ENCODE results near the gene BHLHE23.

BHLHE23 gene

DNA sequence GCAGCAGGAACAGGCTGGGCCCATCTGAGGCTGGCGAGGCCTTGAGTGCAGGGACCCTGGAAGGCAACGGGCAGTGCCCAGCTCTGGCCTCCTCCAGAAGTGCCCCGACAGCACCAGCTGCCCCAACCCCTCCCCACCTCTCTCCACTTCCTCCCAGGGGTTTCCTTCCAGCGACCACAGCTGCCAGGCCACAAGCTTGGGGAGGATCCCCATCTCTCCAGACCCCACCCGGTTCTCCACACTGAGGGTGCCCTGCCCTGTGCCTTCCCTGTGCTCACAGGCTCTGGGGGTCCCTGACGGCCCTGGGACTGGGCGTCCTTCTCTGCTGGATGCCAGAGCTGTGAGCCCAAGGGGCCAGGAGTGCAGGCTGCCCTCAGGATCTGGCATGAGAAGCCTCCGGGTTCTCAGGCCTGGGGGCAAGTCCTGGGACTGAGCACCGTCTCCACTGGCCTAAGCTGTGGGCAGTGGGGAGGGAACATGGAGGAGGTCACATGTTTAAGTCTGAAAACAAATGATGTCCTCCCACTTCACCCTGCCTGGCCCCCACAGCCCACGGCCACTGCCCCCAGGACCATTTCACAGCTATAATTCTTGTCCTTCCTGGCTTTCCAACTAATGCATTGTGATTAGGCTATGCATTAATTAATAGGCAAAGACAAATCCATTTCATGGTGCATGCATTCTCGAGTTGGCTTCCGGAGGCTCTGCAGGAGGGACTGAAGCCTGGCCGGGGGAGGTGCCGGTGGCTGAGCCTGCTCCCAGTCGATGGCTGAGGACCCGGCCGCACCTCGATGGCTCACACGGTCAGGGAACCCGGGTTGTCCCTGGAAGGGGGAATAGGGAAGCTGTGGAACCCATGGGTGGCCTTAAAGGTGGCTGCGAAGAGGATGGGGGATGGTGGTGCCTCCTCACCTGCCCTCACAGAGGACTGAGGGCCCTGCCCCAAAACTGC is 24.4 kb downstream of the BHLHE23 start:
- Histone ChIP-seq H3K4me3 (ENCODE audit: low read length) (no peak overlapping the region), H3K4me1 (ENCODE audit: control insufficient read depth, insufficient read depth, low read length) (no peaks in the 10 kb centered on the region), H3K36me3 (ENCODE audit: control insufficient read depth, insufficient read depth, low read length, severe bottlenecking) (no peaks in the 10 kb centered on the region), H3K9ac (ENCODE audit: low read length) (no peak overlapping the region), H3K9me3 (ENCODE audit: control insufficient read depth, low read length) (no peaks in the 10 kb centered on the region), H3K27me3 (replicated peaks; ENCODE audit: control insufficient read depth, insufficient read depth, low read length) (peaks cover 80% of the 10 kb centered on the region)
- no peak for DNase-seq (ENCODE audit: low read depth)

GRCh38 chr20:62980970-62981369 is 25.8 kb downstream of the BHLHE23 start:
- peaks cover 83% of the 10 kb centered on the region for H3K27me3 ChIP-seq (replicated peaks; ENCODE audit: control insufficient read depth, insufficient read depth, low read length)

DNA sequence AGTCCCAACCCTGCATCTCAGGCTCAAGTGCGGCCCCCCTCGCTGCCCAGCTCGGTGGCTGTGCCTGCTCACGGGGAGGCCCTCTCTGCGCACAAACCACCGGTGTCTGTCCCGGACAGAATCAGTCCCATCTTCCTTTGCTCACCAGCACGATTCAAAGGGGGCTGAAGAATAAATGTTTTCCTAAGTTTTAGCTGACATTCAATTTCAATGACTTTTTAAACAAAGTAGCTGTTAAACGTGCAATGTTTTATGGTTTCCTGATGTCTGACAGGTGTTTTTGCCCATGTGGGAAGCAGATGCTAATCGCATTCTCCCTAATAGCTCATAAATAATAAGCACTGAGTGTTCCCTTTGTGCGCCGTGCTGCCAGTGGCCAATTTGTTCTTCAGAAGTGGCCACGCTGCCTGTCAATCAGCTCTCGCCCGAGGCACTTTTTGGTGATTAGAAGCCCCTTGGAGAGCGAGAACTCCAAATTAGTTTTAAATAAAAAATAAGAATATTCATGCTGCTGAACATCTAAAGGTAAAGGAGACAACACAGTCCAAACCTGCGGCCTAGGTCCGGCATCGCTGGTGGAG is 26.3 kb downstream of the BHLHE23 start:
- DNase-seq (ENCODE audit: low read depth) = no peak
- Histone ChIP-seq H3K9ac (ENCODE audit: low read length) (no peak overlapping the region), H3K4me1 (ENCODE audit: control insufficient read depth, insufficient read depth, low read length) (no peaks in the 10 kb centered on the region), H3K27me3 (replicated peaks; ENCODE audit: control insufficient read depth, insufficient read depth, low read length) (peaks cover 82% of the 10 kb centered on the region), H3K4me3 (ENCODE audit: low read length) (no peak overlapping the region), H3K9me3 (ENCODE audit: control insufficient read depth, low read length) (no peaks in the 10 kb centered on the region), H3K36me3 (ENCODE audit: control insufficient read depth, insufficient read depth, low read length, severe bottlenecking) (no peaks in the 10 kb centered on the region)

More at GRCh38 chr20:62980970-62981369, 25.8 kb downstream of the BHLHE23 start:
- Histone ChIP-seq H3K4me1 (ENCODE audit: control insufficient read depth, insufficient read depth, low read length) (no peaks in the 10 kb centered on the region), H3K9ac (ENCODE audit: low read length) (no peak overlapping the region), H3K9me3 (ENCODE audit: control insufficient read depth, low read length) (no peaks in the 10 kb centered on the region), H3K36me3 (ENCODE audit: control insufficient read depth, insufficient read depth, low read length, severe bottlenecking) (no peaks in the 10 kb centered on the region), H3K4me3 (ENCODE audit: low read length) (no peak overlapping the region)
- DNase-seq (ENCODE audit: low read depth) = peak; percentile 39

- H3K4me3 ChIP-seq (ENCODE audit: low read length) = no peak overlapping the region
- no peak for DNase-seq (ENCODE audit: low read depth)
- H3K9me3 ChIP-seq (ENCODE audit: control insufficient read depth, low read length) = no peaks in the 10 kb centered on the region
- no peaks in the 10 kb centered on the region for H3K4me1 ChIP-seq (ENCODE audit: control insufficient read depth, insufficient read depth, low read length)
- peaks cover 82% of the 10 kb centered on the region for H3K27me3 ChIP-seq (replicated peaks; ENCODE audit: control insufficient read depth, insufficient read depth, low read length)
- no peak overlapping the region for H3K9ac ChIP-seq (ENCODE audit: low read length)
- no peaks in the 10 kb centered on the region for H3K36me3 ChIP-seq (ENCODE audit: control insufficient read depth, insufficient read depth, low read length, severe bottlenecking)
Measured at GRCh38 chr20:62979876-62980373, 26.8 kb downstream of the BHLHE23 start.

DNA sequence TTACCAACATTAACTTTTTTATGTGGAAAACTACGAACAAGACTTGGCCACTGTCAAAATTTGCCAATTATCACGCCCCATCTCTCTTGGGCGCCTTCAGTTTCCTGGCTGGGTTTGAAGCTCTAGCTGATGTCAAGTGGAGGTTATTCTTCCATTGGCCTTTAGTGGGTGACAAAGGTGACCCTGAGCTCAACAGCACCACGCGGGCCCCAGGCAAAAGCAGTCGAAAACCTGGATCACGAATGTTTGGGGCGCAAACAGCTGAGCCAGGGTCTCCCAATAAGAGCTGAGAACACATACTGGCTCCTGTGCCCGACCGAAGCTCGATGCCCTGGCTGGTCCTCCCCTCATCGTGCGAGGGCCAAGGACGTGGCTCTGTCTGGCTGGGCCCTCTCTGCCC is 27.5 kb downstream of the BHLHE23 start:
- no peak for DNase-seq (ENCODE audit: low read depth)

GRCh38 chr20:62978561-62978943 is 28.2 kb downstream of the BHLHE23 start:
- no peak for DNase-seq (ENCODE audit: low read depth)
- H3K9me3 ChIP-seq (ENCODE audit: control insufficient read depth, low read length) = no peaks in the 10 kb centered on the region
- no peak overlapping the region for H3K9ac ChIP-seq (ENCODE audit: low read length)
- H3K4me1 ChIP-seq (ENCODE audit: control insufficient read depth, insufficient read depth, low read length) = no peaks in the 10 kb centered on the region
- no peak overlapping the region for H3K4me3 ChIP-seq (ENCODE audit: low read length)
- H3K36me3 ChIP-seq (ENCODE audit: control insufficient read depth, insufficient read depth, low read length, severe bottlenecking) = no peaks in the 10 kb centered on the region
- peaks cover 82% of the 10 kb centered on the region for H3K27me3 ChIP-seq (replicated peaks; ENCODE audit: control insufficient read depth, insufficient read depth, low read length)

More for the DNA sequence above, 27.5 kb downstream of the BHLHE23 start:
- Histone ChIP-seq H3K4me3 (ENCODE audit: low read length) (no peak overlapping the region), H3K9ac (ENCODE audit: low read length) (no peak overlapping the region), H3K36me3 (ENCODE audit: control insufficient read depth, insufficient read depth, low read length, severe bottlenecking) (no peaks in the 10 kb centered on the region), H3K9me3 (ENCODE audit: control insufficient read depth, low read length) (no peaks in the 10 kb centered on the region), H3K4me1 (ENCODE audit: control insufficient read depth, insufficient read depth, low read length) (no peaks in the 10 kb centered on the region), H3K27me3 (replicated peaks; ENCODE audit: control insufficient read depth, insufficient read depth, low read length) (peaks cover 83% of the 10 kb centered on the region)

GRCh38 chr20:62977613-62978560 is 28.9 kb downstream of the BHLHE23 start:
- no peak for DNase-seq (ENCODE audit: low read depth)
- peaks cover 88% of the 10 kb centered on the region for H3K27me3 ChIP-seq (replicated peaks; ENCODE audit: control insufficient read depth, insufficient read depth, low read length)
- H3K4me3 ChIP-seq (ENCODE audit: low read length) = no peak overlapping the region
- no peak overlapping the region for H3K9ac ChIP-seq (ENCODE audit: low read length)
- no peaks in the 10 kb centered on the region for H3K9me3 ChIP-seq (ENCODE audit: control insufficient read depth, low read length)
- H3K4me1 ChIP-seq (ENCODE audit: control insufficient read depth, insufficient read depth, low read length) = no peaks in the 10 kb centered on the region
- H3K36me3 ChIP-seq (ENCODE audit: control insufficient read depth, insufficient read depth, low read length, severe bottlenecking) = no peaks in the 10 kb centered on the region

GRCh38 chr20:62976886-62977285 is 29.9 kb downstream of the BHLHE23 start:
- Histone ChIP-seq H3K4me1 (ENCODE audit: control insufficient read depth, insufficient read depth, low read length) (no peaks in the 10 kb centered on the region), H3K4me3 (ENCODE audit: low read length) (no peak overlapping the region), H3K9me3 (ENCODE audit: control insufficient read depth, low read length) (no peaks in the 10 kb centered on the region), H3K27me3 (replicated peaks; ENCODE audit: control insufficient read depth, insufficient read depth, low read length) (peaks cover 84% of the 10 kb centered on the region), H3K9ac (ENCODE audit: low read length) (no peak overlapping the region), H3K36me3 (ENCODE audit: control insufficient read depth, insufficient read depth, low read length, severe bottlenecking) (no peaks in the 10 kb centered on the region)
- DNase-seq (ENCODE audit: low read depth) = no peak

DNA sequence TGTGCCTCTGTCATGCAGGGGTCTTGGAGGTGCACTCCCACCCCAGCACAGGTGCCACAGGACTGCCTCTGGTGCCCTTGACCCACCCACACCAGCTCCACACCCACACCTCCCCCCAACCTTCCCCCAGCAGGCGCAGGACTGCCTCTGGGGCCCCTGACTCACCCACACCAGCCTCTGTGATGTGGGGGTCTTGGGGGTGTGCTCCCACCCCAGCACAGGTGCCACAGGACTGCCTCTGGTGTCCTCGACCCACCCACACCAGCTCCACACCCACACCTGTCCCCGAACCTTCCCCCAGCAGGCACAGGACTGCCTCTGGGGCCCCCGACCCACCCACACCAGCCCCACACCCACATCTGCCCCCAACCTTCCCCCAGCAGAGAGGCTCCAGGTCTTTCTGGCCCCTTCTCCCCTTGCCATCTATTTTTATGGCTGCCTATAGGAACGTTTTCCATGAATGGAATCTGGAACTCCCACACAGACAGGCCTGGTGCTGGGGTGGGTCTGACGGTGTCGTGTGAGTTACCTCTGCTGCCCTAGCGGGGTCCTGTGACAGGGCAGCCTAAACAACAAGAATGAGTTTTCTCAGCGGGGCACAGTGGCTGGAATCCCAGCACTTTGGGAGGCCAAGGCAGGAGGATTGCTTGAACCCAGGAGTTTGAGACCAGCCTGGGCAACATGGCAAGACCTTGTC is 30.8 kb downstream of the BHLHE23 start:
- no peak overlapping the region for H3K9ac ChIP-seq (ENCODE audit: low read length)

GRCh38 chr20:62975251-62975760 is 31.5 kb downstream of the BHLHE23 start:
- DNase-seq (ENCODE audit: low read depth) = no peak
- Histone ChIP-seq H3K36me3 (ENCODE audit: control insufficient read depth, insufficient read depth, low read length, severe bottlenecking) (no peaks in the 10 kb centered on the region), H3K9ac (ENCODE audit: low read length) (no peak overlapping the region), H3K9me3 (ENCODE audit: control insufficient read depth, low read length) (no peaks in the 10 kb centered on the region), H3K4me3 (ENCODE audit: low read length) (no peak overlapping the region), H3K27me3 (replicated peaks; ENCODE audit: control insufficient read depth, insufficient read depth, low read length) (peaks cover 82% of the 10 kb centered on the region), H3K4me1 (ENCODE audit: control insufficient read depth, insufficient read depth, low read length) (no peaks in the 10 kb centered on the region)

More for the DNA sequence above, 30.8 kb downstream of the BHLHE23 start:
- Histone ChIP-seq H3K4me3 (ENCODE audit: low read length) (no peak overlapping the region), H3K27me3 (replicated peaks; ENCODE audit: control insufficient read depth, insufficient read depth, low read length) (peaks cover 87% of the 10 kb centered on the region), H3K4me1 (ENCODE audit: control insufficient read depth, insufficient read depth, low read length) (no peaks in the 10 kb centered on the region), H3K36me3 (ENCODE audit: control insufficient read depth, insufficient read depth, low read length, severe bottlenecking) (no peaks in the 10 kb centered on the region), H3K9me3 (ENCODE audit: control insufficient read depth, low read length) (no peaks in the 10 kb centered on the region)
- DNase-seq (ENCODE audit: low read depth) = no peak
